IPS-NIHi7 (cell line): ENCODE measurements around the gene FAM89A.
A peak's percentile ranks its signal among the peaks of the same experiment; 100 is the strongest.

Experiments used
- DNase-seq: peaks from one replicate; pipeline ENCODE4 v3.0.0; 2012; ENCODE audit warnings: mixed read lengths; ENCODE audit errors: extremely low spot score

FAM89A gene

GRCh38 chr1:231040019-231040799 lies at the start of gene FAM89A:
TSS of gene FAM89A (minus strand) at chr1:231040254. CDS start at chr1:231040211, 43 bp downstream.
- DNase-seq, result peak; percentile 84

DNA sequence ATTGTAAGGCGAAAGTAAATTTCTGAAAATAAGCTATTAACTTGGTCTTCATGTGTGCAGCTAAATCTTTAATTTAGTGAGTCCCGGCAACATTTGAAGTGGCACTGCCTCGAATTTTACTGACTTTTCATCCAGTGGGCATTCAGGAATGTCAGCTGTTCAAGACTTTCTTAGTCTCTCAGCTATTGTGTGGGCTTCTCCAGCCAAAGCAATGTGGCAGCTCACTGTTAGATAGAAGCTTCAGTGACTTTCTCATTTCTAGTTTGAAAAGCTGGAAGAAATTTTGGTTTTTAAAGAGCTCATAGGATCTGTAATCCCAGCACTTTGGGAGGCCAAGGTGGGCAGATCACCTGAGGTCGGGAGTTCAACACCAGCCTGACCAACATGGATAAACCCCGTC lies 44.3 kb upstream of the FAM89A start:
- DNase-seq, result no peak

DNA sequence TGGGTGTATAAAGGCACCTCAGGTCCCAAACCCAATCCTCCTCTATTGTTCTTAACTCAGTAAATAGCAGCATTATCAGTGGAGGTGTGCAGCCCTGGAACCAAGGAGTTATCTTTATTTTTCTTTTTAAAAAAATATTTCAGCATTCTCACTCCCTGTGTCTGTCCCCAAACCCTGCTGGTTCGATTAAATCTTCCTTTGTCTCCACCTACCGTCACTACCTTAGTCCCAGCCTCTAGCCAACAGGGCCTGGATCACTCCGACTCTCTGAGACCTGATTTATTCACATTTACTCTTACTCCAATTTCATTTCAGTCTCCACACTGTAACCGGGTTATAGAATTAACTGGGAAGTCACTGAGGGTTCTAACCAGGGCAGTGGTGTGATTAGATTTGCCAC lies 39.1 kb upstream of the FAM89A start:
- DNase-seq, result no peak

DNA sequence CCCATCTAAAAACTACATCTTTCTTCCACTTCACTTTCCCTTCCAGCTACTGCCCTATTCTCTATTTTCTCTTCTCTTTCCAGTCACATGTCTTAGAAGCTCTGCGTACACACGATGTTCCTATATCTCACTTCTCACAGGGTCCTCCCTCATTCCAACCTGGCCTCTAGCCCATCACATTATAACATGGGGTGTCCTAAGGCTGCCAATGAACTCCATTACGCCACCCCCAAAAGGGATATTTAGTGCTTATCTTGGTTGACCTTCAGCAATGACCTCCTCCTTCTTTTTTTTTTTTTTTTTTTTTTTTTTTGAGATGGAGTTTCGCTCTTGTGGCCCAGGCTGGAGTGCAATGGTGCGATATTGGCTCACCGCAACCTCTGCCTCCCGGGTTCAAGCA lies 38.2 kb upstream of the FAM89A start:
- DNase-seq, result no peak

DNA sequence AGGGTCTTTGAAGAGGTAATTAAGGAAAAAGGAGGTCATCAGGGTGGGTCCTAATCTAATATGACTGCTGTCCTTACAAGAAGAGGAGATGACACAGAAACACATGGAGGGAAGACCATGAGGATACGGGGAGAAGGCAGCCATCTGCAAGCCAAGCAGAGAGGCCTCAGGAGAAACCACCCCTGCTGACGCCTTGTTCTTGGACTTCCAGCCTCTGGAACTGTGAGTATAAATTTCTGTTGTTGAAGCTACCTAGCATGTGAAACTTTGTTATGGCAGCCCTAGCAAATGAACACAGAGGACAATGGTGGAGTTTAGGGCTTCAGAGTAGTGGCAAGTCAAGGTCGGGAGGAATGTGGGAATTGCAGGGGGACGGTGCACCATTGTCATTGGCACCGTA lies 36.7 kb upstream of the FAM89A start:
- no peak for DNase-seq

DNA sequence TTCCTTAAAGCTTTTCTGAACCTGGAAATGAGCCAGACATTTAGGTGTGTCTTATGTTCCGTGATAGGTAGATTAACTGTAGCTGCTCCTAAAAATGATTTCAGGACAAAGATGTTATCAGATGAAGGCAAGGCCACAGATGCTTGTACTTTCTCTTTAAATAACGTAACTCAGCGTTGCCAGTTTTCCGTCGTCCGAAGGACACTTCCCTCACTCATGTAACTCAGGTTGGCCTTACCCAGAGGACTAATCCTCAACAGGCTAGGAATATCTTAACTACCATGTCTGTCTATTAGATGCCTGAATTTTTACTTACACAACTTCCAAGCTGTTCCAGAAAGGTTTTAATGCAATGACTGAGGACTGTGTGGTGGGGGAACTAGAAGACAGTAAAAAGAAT lies 35.4 kb upstream of the FAM89A start:
- DNase-seq, result no peak

GRCh38 chr1:231075020-231075419 lies 35.0 kb upstream of the FAM89A start:
- DNase-seq, result no peak

DNA sequence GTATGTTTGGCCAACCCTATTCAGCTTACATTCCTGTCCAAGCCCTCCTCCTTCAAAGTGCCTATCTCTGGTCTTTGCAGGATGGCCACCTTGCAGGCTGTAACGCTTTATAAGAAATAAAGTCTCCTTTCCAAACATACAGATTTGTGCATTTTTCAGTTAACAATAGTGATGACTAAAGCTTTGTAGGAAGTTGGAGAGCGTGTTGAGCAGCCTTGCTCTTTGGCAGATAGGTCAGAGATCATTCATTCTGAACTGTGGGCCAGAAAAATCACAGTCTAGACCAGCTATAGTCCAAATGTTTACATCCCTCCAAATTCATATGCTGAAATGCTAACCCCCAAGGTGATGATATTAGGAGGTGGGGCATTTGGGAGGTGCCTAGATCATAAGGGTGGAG lies 34.0 kb upstream of the FAM89A start:
- DNase-seq, result no peak

- DNase-seq, result no peak
Measured at GRCh38 chr1:231073331-231073730, 33.3 kb upstream of the FAM89A start.

GRCh38 chr1:231072502-231073094 lies 32.5 kb upstream of the FAM89A start:
- no peak for DNase-seq

DNA sequence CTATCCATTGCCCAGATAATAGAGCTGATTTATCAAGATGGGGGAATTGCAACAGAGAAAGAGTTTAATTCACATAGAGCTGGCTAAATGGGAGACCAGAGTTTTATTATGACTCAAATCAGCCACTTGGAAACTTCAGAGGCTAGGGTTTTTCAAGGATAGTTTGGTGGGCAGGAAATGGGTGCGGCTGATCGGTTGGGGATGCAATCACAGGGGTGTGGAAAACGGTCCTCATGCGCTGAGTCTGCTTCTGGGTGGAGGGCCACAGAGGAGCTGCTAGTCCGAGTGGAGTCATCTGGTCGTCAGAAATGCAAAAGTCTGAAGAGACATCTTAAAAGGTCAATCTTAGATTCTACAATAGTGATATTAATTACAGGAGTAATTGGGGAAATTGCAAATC lies 32.0 kb upstream of the FAM89A start:
- DNase-seq, result no peak

- DNase-seq, result no peak
Measured at GRCh38 chr1:231070758-231071444, 30.8 kb upstream of the FAM89A start.

GRCh38 chr1:231069333-231069732 lies 29.3 kb upstream of the FAM89A start:
- no peak for DNase-seq

GRCh38 chr1:231068762-231069161 lies 28.7 kb upstream of the FAM89A start:
- DNase-seq, result no peak

DNA sequence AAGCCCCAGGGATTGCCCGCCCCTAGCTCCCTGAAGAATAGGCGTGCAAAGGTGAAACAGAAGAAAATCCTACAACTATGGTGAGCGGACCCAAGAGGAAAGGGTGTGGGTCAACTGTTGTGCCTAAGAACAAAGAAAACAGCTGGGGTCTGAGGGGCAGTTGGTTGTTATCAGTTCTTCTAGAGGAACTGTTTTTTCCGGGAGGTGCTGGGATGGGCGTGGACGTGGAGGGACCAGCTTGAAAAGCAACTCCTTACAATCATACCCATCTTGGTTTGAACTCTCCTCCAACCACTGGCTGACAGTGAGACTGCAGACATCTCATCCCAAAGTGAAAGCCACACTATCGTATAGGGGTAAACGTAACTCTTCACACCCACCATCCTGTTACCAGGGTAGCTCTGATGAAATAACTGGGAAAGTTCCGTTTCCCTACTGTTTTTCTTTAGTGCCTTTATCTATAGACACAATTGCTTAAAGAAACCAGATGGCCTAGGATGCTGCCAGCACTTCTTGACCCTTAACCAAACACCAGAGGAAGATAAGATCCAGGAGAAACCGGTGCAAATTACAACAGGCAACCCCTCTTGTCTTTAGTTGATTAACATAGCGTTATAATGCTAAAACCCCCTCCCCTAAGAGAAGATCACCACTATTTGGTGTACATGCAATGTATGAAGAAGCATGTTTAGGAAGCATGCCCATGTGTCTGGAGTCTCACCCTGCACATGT lies 25.6 kb upstream of the FAM89A start:
- no peak for DNase-seq

GRCh38 chr1:231064418-231064817 lies 24.4 kb upstream of the FAM89A start:
- no peak for DNase-seq

DNA sequence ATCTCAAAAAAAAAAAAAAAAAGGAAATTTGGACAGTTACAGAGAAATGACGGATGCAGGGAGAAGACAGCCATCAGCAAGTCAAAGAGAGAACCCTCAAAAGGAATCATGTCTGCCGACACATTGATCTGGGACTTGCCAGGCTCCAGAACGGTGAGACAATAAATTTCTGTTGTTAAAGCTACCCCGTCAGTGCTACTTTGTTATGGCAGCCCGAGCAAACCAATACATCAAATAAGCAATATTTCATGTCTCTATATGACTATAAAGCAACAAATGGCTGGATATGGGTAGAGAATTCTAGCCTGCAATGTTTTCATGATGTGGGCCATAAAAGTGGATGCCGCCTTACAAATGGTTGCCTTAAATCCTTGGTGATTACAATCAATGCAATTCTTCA lies 23.3 kb upstream of the FAM89A start:
- no peak for DNase-seq

- DNase-seq, result no peak
Measured at GRCh38 chr1:231062500-231063270, 22.6 kb upstream of the FAM89A start.

GRCh38 chr1:231059566-231060193 lies 19.6 kb upstream of the FAM89A start:
- DNase-seq, result no peak

DNA sequence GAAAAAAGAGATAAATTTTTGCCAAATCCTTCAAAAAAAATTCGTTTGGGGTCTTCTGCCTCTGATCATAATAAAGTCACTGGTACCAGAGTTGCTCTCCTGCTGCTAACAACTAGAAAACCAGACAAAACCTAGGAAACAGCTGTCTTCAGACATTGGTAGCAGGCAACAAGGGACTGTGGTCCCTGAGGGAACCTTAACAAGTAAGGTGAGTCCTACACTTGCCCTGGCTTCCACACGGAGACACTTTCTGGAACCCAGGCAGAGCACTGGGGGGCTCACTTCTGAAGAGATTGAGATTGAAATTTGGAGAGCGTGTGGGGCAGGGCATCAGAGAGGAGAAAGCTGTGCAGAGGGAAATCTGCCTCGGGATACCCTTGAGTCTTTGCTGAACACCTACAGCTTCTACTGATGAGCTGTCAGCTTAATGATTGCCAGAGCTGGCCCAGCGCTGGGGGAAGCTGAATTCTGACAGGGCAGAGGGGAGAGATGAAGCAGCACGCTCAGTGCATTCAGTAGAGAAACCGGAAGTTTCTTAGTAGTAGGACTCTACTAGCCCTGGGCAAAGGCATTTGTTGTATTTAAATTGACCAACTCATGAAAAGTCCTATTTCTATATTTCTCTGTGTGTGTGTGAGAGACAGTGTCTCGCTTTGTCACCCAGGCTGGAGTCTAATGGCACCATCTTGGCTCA lies 18.5 kb upstream of the FAM89A start:
- DNase-seq, result no peak
